BLaER1 treated with 17β-estradiol and CSF1 and Interleukin-3, amounts not matched to agents 10 nM and 100 nM (cell line): ENCODE data around the gene KNG1.

Experiments used
- H3K27ac ChIP-seq, 11 experiments: shearing (Covaris generic); formaldehyde crosslinking; 2 replicates each; pipeline ENCODE4 v1.8.1; 2022
- H3K27me3 ChIP-seq, 11 experiments: shearing (Covaris generic); formaldehyde crosslinking; 2 replicates each; pipeline ENCODE4 v1.8.1; 2022
- H3K36me3 ChIP-seq, 11 experiments: shearing (Covaris generic); formaldehyde crosslinking; 2 replicates each; pipeline ENCODE4 v1.8.1; 2022
- H3K4me1 ChIP-seq, 10 experiments: shearing (Covaris generic); formaldehyde crosslinking; 2 replicates each; pipeline ENCODE4 v1.8.1; 2022
- H3K4me2 ChIP-seq, 11 experiments: shearing (Covaris generic); formaldehyde crosslinking; 2 replicates each; pipeline ENCODE4 v1.8.1; 2022
- H3K4me3 ChIP-seq, 10 experiments: shearing (Covaris generic); formaldehyde crosslinking; 2 replicates each; pipeline ENCODE4 v1.8.1; 2022
- H3K9ac ChIP-seq, 11 experiments: shearing (Covaris generic); formaldehyde crosslinking; 2 replicates each; pipeline ENCODE4 v1.8.1; 2022
- H3K9me3 ChIP-seq, 11 experiments: shearing (Covaris generic); formaldehyde crosslinking; replicated peaks in 1 of 11; 2 replicates each; pipeline ENCODE4 v1.8.1; 2022
- H4K20me1 ChIP-seq, 11 experiments: shearing (Covaris generic); formaldehyde crosslinking; 2 replicates each; pipeline ENCODE4 v1.8.1; 2022
- Cebpa-rat ChIP-seq, 11 experiments: shearing (Covaris generic); IDR thresholded peaks; 2 replicates each; pipeline ENCODE4 v1.8.1; 2022

The KNG1 gene

DNA sequence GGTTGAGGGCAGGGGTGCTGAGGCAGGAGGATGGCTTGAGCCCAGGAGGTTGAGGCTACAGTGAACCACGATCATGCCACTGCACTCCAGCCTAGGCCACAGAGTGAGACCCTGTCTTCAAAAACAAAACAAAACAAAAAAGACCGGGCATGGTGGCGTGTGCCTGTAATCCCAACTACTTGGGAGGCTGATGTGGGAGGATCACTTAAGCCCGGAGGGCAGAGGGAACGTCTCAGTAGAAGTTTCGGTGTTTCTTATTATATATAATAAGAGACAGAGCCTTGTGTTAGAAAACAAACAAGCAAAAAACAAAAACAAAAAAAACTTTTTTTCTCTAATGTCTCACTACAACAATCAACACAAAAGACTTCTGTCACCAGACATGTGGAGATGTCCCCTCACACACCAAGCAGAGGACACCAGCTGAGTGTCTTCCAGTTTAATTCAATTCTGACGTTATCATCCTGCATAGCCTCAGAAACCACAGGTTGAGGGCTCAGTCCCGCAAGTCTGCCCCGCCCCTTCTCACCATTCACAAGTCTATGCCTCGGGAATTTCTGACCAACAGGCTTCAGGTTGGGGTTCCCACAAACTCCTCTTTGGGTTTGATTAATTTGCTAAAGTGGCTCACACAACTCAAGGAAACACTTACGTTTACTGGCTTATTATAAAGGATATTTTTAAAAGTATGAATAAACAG lies 42.2 kb downstream of the KNG1 start:
- Histone ChIP-seq H3K4me2 (no peak overlapping the region), H3K27ac (no peak overlapping the region), H3K4me1 (no peaks in the 10 kb centered on the region; a peak in 1 of 20 replicates), H3K9ac (no peak overlapping the region), H3K4me3 (no peak overlapping the region), H3K9me3 (no peaks in the 10 kb centered on the region), H3K36me3 (no peaks in the 10 kb centered on the region), H4K20me1 (no peaks in the 10 kb centered on the region), H3K27me3 (no peaks in the 10 kb centered on the region)
- TF ChIP-seq Cebpa-rat (IDR thresholded peaks at IDR 0.05): no peak

DNA sequence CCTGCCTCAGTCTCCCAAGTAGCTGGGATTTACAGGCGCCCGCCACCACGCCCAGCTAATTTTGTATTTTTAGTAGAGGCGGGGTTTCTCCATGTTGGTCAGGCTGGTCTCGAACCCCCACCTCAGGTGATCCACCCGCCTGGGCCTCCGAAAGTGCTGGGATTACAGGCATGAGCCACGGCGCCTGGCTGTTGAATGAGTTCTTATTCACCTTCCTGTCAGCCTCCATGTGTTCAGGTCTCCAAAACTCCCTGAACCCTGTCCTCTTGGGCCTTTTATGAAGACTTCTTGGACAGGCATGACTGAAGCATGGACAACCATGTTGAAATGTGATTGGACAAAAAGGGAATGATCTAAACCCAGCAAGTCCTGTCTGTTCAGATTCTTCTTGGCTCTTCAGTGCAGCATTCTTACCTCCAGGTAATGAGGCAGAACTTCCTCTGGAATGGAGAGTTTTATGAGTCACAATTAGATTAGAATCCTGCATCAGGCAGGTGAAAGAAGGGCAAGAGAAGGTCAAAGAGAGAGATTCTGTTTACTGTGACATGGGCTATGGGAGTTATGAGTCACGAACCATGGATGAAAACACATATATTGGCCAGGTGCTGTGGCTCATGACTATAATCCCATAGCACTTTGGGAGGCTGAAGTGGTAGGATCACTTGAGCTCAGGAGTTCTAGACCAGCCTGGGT lies 43.1 kb downstream of the KNG1 start:
- no peak overlapping the region for H3K4me2 ChIP-seq
- no peaks in the 10 kb centered on the region for H3K27me3 ChIP-seq
- no peaks in the 10 kb centered on the region for H3K36me3 ChIP-seq
- no peaks in the 10 kb centered on the region for H4K20me1 ChIP-seq
- H3K4me1 ChIP-seq: no peaks in the 10 kb centered on the region; a peak in 1 of 20 replicates
- no peak overlapping the region for H3K4me3 ChIP-seq
- no peak overlapping the region for H3K9ac ChIP-seq
- TF ChIP-seq Cebpa-rat (IDR thresholded peaks at IDR 0.05): no peak
- no peak overlapping the region for H3K27ac ChIP-seq
- no peaks in the 10 kb centered on the region for H3K9me3 ChIP-seq

DNA sequence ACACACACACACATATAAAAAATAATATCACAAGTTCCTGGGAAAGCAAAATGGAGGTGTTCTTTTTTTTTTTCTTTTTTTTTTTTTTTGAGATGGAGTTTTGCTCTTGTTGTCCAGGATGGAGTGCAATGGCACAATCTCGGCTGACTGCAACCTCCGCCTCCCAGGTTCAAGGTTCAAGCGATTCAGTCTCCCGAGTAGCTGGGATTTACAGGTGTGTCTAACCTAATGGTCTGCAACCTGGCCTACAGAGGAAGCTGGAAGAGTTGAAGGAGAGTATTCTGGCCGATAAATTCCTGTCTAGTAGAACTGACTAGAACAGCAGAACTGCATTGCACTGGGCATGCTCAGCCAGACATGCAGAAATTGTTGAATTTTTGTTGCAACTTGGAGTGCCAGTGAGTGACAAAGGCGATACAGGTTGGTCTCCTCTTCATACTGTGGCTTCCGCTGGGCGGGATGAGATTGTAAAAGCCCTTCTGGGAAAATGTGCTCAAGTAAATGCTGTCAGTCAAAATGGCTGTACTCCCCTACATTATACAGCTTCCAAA lies 43.8 kb downstream of the KNG1 start:
- Histone ChIP-seq H3K27ac (no peak overlapping the region), H3K27me3 (no peaks in the 10 kb centered on the region), H3K4me2 (no peak overlapping the region), H3K36me3 (no peaks in the 10 kb centered on the region), H4K20me1 (no peaks in the 10 kb centered on the region), H3K9ac (no peak overlapping the region), H3K4me1 (no peaks in the 10 kb centered on the region; a peak in 1 of 20 replicates), H3K4me3 (no peak overlapping the region), H3K9me3 (peaks cover 0 to 5% (median 0%) of the 10 kb centered on the region in 11 experiments; a peak in 1 of 22 replicates)
- no peak for TF ChIP-seq Cebpa-rat (IDR thresholded peaks at IDR 0.05)

DNA sequence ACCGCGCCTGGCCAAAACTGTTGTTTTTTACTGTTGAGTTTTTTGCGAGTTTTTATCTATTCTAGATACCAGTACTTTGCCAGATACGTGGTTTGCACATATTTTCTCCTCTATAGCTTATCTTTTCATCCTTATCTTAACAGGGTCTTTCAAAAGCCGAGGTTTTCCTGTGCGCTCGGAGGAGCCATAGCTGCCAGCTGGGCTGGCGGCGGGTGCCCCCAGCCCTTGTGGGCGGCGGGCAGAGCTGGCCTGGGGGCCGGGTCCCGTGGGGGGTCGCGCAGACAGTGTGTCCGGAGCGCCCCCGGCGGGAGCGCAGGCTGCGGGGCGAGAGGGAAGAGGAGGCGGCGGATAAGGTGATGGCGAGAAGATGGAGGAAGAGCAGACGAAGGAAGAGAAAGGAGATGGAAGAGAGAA lies 55.1 kb downstream of the KNG1 start:
- Histone ChIP-seq H3K27me3 (no peaks in the 10 kb centered on the region), H3K9ac (peak overlapping the region; percentile 75 to 88 (median 84)), H3K4me3 (peak overlapping the region; percentile 52 to 75 (median 64)), H3K9me3 (no peaks in the 10 kb centered on the region), H3K27ac (peak overlapping the region; percentile 72 to 93 (median 89); a peak in 21 of 22 replicates), H3K4me2 (peak overlapping the region; percentile 86 to 99 (median 93)), H3K36me3 (no peaks in the 10 kb centered on the region), H3K4me1 (peaks cover 21 to 26% (median 24%) of the 10 kb centered on the region in 10 experiments), H4K20me1 (no peaks in the 10 kb centered on the region)
- TF ChIP-seq Cebpa-rat (IDR thresholded peaks at IDR 0.05): no peak

DNA sequence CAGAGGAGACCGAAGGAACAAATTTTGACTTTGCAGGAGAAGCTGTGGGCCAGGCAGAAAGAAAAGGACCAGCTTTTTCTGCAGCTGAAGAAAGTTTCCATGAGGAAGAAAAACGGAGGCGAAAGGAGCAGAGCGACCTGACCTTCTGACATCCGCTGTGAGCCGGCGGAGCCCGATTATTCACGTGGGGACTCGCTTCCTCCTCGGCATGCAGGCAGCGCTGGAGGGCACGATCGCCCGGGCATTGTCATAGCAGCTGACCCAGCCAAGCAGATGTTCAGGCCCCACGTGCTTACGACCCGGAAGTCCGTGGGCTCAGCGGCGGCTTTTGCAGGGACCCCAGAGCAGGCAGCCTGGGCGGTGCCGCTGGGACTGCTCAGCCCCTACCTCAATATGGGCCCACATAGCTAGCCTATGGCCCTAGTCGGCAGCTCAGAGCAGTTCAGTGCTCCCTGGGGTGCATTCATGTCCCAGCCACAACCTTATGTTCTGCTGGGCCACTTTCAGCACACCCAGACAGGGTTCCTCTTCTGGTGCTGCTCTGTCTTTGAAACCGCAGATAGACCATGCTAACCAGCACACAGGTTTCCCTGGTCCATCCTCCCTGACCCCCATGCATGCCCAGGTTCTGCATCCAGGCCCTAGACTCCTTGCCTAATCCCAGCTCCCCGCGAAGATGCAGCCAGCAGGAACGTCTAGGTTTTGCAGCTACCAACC lies 55.7 kb downstream of the KNG1 start:
- H3K27me3 ChIP-seq: no peaks in the 10 kb centered on the region
- H3K27ac ChIP-seq: peak overlapping the region; percentile 72 to 93 (median 89)
- no peaks in the 10 kb centered on the region for H3K36me3 ChIP-seq
- no peak for TF ChIP-seq Cebpa-rat (IDR thresholded peaks at IDR 0.05)
- peak overlapping the region; percentile 52 to 75 (median 64) for H3K4me3 ChIP-seq
- H3K4me1 ChIP-seq: peaks cover 21 to 26% (median 24%) of the 10 kb centered on the region in 10 experiments
- H3K9ac ChIP-seq: peak overlapping the region; percentile 75 to 88 (median 84)
- H3K4me2 ChIP-seq: peak overlapping the region; percentile 86 to 99 (median 93)
- H4K20me1 ChIP-seq: no peaks in the 10 kb centered on the region
- no peaks in the 10 kb centered on the region for H3K9me3 ChIP-seq

DNA sequence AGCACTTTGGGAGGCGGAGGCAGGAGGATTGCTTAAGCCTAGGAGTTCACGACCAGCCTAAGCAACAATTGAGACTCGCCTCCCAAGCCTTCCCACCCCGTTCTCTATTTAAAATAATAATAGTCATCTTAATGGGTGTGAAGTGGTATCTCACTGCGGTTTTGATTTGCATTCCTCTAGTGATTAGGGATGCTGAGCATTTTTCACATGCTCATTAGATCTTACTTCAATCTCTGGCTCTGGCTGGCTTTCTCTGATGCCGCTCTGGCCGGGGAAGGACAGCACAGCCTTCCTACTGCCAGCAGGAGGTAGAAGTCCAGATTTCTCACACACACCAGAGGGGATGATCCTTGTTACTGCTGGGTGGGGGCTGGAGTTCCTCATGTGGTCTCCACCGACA lies 58.8 kb downstream of the KNG1 start:
- Histone ChIP-seq H3K27ac (no peak overlapping the region), H3K36me3 (no peaks in the 10 kb centered on the region), H3K9me3 (no peaks in the 10 kb centered on the region), H3K27me3 (no peaks in the 10 kb centered on the region), H4K20me1 (no peaks in the 10 kb centered on the region), H3K9ac (no peak overlapping the region), H3K4me3 (no peak overlapping the region), H3K4me2 (no peak overlapping the region), H3K4me1 (peaks cover 21 to 26% (median 24%) of the 10 kb centered on the region in 10 experiments)
- no peak for TF ChIP-seq Cebpa-rat (IDR thresholded peaks at IDR 0.05)

DNA sequence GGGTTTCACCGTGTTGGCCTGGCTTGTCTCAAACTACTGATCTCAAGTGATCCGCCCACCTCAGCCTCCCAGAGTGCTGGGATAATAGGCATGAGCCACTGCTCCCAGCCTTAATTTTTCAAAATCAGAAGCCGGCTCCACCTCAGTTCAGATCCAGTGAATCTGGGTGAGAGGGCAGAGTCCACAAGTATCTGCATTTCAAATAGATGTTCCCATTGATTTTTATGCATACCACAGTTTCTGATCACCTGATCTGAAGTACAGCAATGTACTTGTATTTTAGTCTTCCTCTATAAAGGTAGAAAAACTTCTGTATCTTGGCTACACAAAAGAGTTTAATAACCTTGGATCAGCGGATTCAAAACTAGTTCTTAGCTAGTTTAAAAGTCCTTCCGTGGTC lies 62.0 kb downstream of the KNG1 start:
- Histone ChIP-seq H3K27ac (no peak overlapping the region), H3K4me1 (peaks cover 5 to 10% (median 7%) of the 10 kb centered on the region in 10 experiments; a peak in 15 of 20 replicates), H3K27me3 (no peaks in the 10 kb centered on the region), H3K4me3 (no peak overlapping the region), H3K4me2 (no peak overlapping the region), H3K9ac (no peak overlapping the region), H4K20me1 (peaks cover 5 to 8% (median 6%) of the 10 kb centered on the region in 11 experiments), H3K36me3 (peaks cover 2 to 5% (median 4%) of the 10 kb centered on the region in 11 experiments), H3K9me3 (peaks cover 0 to 2% (median 0%) of the 10 kb centered on the region in 11 experiments; a peak in 3 of 22 replicates)
- no peak for TF ChIP-seq Cebpa-rat (IDR thresholded peaks at IDR 0.05)

DNA sequence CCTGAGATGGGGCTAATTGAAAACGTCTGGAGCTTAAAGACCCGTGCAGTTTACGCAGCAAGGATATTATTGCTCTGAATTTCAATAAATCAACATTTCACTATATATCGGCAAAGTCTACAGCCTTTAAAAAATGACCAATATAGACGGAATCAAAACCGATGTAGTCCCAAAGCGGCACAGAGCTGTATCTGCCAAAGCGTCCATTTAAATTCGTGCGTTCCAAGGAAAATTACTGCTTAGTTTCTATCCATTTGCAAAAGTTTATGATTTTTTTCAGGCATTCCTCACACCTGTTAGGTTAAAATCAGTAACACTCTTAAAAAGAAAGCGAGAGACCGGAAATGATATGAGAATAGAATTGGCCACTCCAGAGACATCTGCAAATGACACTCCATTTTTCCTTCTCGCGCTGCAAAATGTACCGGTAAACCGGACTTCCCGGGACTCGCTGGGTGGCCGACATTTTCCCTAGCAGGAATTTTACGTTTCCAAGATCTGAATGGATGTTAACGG lies 65.4 kb downstream of the KNG1 start:
- H3K9me3 ChIP-seq: peaks cover 0 to 9% (median 0%) of the 10 kb centered on the region in 11 experiments; a peak in 4 of 22 replicates
- H3K36me3 ChIP-seq: peaks cover 36 to 39% (median 38%) of the 10 kb centered on the region in 11 experiments
- peaks cover 27 to 35% (median 30%) of the 10 kb centered on the region in 10 experiments for H3K4me1 ChIP-seq
- H3K27me3 ChIP-seq: no peaks in the 10 kb centered on the region
- TF ChIP-seq Cebpa-rat (IDR thresholded peaks at IDR 0.05): no peak
- H3K4me2 ChIP-seq: peak overlapping the region; percentile 80 to 98 (median 92)
- H4K20me1 ChIP-seq: peaks cover 39 to 42% (median 40%) of the 10 kb centered on the region in 11 experiments
- peak overlapping the region; percentile 94 to 100 (median 99) for H3K9ac ChIP-seq
- peak overlapping the region; percentile 88 to 99 (median 94) for H3K4me3 ChIP-seq
- H3K27ac ChIP-seq: peak overlapping the region; percentile 96 to 100 (median 100)
